AG09309 (cell line): ENCODE results near the gene DPEP2.
"Not testable (repeated sequence)": the region's sequence is repeated elsewhere in the genome, so short reads cannot be mapped to it uniquely, and the experiment has no call there.

ENCODE experiments used
- DNase-seq: peaks from one replicate; pipeline ENCODE4 v3.0.0-alpha.2; 2010; ENCODE audit warnings: low read depth
- H3K4me3 ChIP-seq: 2 replicates; pipeline ENCODE4 v1.5.1; 2011; ENCODE audit warnings: mild to moderate bottlenecking, low read depth, low read length, moderate library complexity; ENCODE audit not compliant: control insufficient read depth
- CTCF ChIP-seq: IDR thresholded peaks from 2 replicates; pipeline ENCODE4 v1.5.1; 2011; ENCODE audit warnings: mild to moderate bottlenecking, low read depth, low read length, inconsistent platforms; ENCODE audit not compliant: insufficient read depth, control insufficient read depth; ENCODE audit errors: missing control alignments

DPEP2 gene

GRCh38 chr16:68021490-68021889, 22.2 kb upstream of the DPEP2 start:
- no peak for TF ChIP-seq CTCF
- no peak for DNase-seq
- H3K4me3 ChIP-seq = no peak overlapping the region

- no peak for TF ChIP-seq CTCF
- no peak overlapping the region for H3K4me3 ChIP-seq
- DNase-seq = no peak
Observed at GRCh38 chr16:68019167-68019680, 19.9 kb upstream of the DPEP2 start.

- TF ChIP-seq CTCF = no peak
- DNase-seq = no peak
- H3K4me3 ChIP-seq = no peak within 1 kb of the TSS
Observed at GRCh38 chr16:68015681-68016080, 16.4 kb upstream of the DPEP2 start, which contains the start of gene DPEP2NB. Gene DPEP2NB (minus strand): TSS chr16:68015911. CDS start chr16:68015770, 141 bp downstream.

GRCh38 chr16:68013440-68013839, 14.2 kb upstream of the DPEP2 start:
- no peak for DNase-seq
- H3K4me3 ChIP-seq = no peak overlapping the region
- TF ChIP-seq CTCF = no peak

GRCh38 chr16:68009872-68010271, 10.6 kb upstream of the DPEP2 start:
- H3K4me3 ChIP-seq, DNase-seq: not testable (repeated sequence)

- no peak for DNase-seq
- no peak for TF ChIP-seq CTCF
- no peak overlapping the region for H3K4me3 ChIP-seq
Observed at GRCh38 chr16:68009157-68009735, 10.0 kb upstream of the DPEP2 start.

GRCh38 chr16:68005786-68006286, 6.6 kb upstream of the DPEP2 start:
- no peak for DNase-seq
- TF ChIP-seq CTCF = no peak
- H3K4me3 ChIP-seq = no peak overlapping the region
